Mesothelial cell of epicardium (in vitro differentiated cells): Measurements from ENCODE around the gene LRIT3. TPM values are rescaled to one million over a fixed set of nuclear protein-coding genes. Genes with fewer than 3 reads are reported as not detected.

ENCODE experiments used
- DNase-seq, 2 experiments: peaks; one replicate each; pipeline ENCODE4 v3.0.0; 2021; ENCODE audit warnings: low spot score in 2 of 2; ENCODE audit not compliant: unreplicated experiment in 2 of 2
- H3K27ac Mint-ChIP-seq: 2 replicates; pipeline ENCODE4 v1.8.0; 2021; ENCODE audit warnings: mixed read lengths
- H3K27me3 Mint-ChIP-seq: 2 replicates; pipeline ENCODE4 v1.8.0; 2021; ENCODE audit warnings: low read depth, mixed read lengths
- H3K36me3 Mint-ChIP-seq: 2 replicates; pipeline ENCODE4 v1.8.0; 2021; ENCODE audit warnings: mixed read lengths
- H3K4me1 Mint-ChIP-seq: 2 replicates; pipeline ENCODE4 v1.8.0; 2021; ENCODE audit warnings: mixed read lengths
- H3K4me3 Mint-ChIP-seq: 2 replicates; pipeline ENCODE4 v1.8.0; 2021; ENCODE audit warnings: mild to moderate bottlenecking, moderate library complexity, mixed read lengths
- H3K9me3 Mint-ChIP-seq: 2 replicates; pipeline ENCODE4 v1.8.0; 2021; ENCODE audit warnings: mixed read lengths
- total RNA-seq: library from RNA; stranded (reverse); gene quantifications from 3 replicates; pipeline ENCODE4 v1.2.1, GENCODE V29; 2021
- TF ChIP-seq, protein P1 (sequence below): fragments of 200-600 bp; sonication (generic); IDR thresholded peaks from one replicate; pipeline ENCODE4 v1.5.0; 2021; ENCODE audit warnings: antibody characterized with exemption; ENCODE audit not compliant: unreplicated experiment

Gene LRIT3
- total RNA-seq, 1 donor from 2014 or later, result 0.16 TPM

GRCh38 chr4:109816894-109817293 lies 31.0 kb upstream of the LRIT3 start:
- peaks cover 12% of the 10 kb centered on the region for H3K36me3 Mint-ChIP-seq
- peak overlapping the region; percentile 97 for H3K4me3 Mint-ChIP-seq
- H3K27me3 Mint-ChIP-seq, result no peaks in the 10 kb centered on the region
- DNase-seq, result no peak
- TF ChIP-seq, protein P1, sequence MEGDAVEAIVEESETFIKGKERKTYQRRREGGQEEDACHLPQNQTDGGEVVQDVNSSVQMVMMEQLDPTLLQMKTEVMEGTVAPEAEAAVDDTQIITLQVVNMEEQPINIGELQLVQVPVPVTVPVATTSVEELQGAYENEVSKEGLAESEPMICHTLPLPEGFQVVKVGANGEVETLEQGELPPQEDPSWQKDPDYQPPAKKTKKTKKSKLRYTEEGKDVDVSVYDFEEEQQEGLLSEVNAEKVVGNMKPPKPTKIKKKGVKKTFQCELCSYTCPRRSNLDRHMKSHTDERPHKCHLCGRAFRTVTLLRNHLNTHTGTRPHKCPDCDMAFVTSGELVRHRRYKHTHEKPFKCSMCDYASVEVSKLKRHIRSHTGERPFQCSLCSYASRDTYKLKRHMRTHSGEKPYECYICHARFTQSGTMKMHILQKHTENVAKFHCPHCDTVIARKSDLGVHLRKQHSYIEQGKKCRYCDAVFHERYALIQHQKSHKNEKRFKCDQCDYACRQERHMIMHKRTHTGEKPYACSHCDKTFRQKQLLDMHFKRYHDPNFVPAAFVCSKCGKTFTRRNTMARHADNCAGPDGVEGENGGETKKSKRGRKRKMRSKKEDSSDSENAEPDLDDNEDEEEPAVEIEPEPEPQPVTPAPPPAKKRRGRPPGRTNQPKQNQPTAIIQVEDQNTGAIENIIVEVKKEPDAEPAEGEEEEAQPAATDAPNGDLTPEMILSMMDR, result no peak
- H3K4me1 Mint-ChIP-seq, result peaks cover 28% of the 10 kb centered on the region
- H3K27ac Mint-ChIP-seq, result peak overlapping the region; percentile 97
- no peaks in the 10 kb centered on the region for H3K9me3 Mint-ChIP-seq

- peaks cover 28% of the 10 kb centered on the region for H3K4me1 Mint-ChIP-seq
- no peaks in the 10 kb centered on the region for H3K27me3 Mint-ChIP-seq
- H3K4me3 Mint-ChIP-seq, result no peak overlapping the region
- DNase-seq, result no peak
- H3K27ac Mint-ChIP-seq, result no peak overlapping the region
- H3K36me3 Mint-ChIP-seq, result peaks cover 15% of the 10 kb centered on the region
- H3K9me3 Mint-ChIP-seq, result no peaks in the 10 kb centered on the region
- TF ChIP-seq, protein P1, result no peak
These were observed 29.6 kb upstream of the LRIT3 start for GRCh38 chr4:109818268-109818667.

DNA sequence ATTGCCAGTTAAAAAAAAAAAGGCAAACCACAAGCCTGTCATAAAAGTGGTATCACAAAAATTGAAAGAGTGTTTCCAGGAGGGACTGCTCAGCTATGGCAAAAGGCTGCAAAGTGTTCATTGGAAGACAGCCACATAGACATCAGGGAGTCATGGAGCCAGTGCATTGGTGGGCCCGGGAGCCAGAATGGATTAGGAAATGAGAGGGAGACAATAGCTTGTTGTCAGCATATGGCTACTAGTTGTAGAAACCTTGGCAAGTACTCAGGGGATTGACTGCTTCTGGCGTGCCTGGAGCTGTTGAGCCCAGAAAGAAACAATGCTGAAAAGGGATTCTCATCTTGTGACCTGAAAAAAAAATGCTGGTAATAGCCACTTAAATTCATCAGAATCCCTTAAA lies 27.3 kb upstream of the LRIT3 start:
- Mint-ChIP-seq H3K9me3 (no peaks in the 10 kb centered on the region), H3K4me1 (peaks cover 24% of the 10 kb centered on the region), H3K27me3 (no peaks in the 10 kb centered on the region), H3K4me3 (no peak overlapping the region), H3K36me3 (peaks cover 19% of the 10 kb centered on the region), H3K27ac (no peak overlapping the region)
- TF ChIP-seq, protein P1, result no peak
- no peak for DNase-seq

- no peak for DNase-seq
- H3K27ac Mint-ChIP-seq, result no peak overlapping the region
- H3K36me3 Mint-ChIP-seq, result peaks cover 19% of the 10 kb centered on the region
- TF ChIP-seq, protein P1, result no peak
- no peaks in the 10 kb centered on the region for H3K27me3 Mint-ChIP-seq
- no peaks in the 10 kb centered on the region for H3K9me3 Mint-ChIP-seq
- peaks cover 17% of the 10 kb centered on the region for H3K4me1 Mint-ChIP-seq
- no peak overlapping the region for H3K4me3 Mint-ChIP-seq
These were observed 26.7 kb upstream of the LRIT3 start for GRCh38 chr4:109821185-109821584.

DNA sequence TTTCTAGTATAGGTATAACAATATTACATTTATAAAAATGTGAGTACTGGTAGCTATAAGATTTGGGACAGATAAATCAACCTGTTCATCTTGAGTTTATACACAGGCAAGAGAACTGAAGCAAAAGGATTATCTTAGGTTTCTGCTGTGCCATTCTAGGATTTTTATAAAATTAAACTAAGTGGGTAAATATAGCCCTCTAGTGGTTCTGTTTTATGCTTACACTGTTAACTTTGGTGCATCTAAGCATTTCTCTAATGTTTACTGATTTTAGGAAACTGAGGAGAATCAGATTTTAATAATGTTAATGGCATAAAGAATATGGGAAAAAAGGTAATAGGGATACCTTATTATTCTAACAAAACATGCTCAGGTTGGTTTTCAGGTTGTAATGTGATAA lies 21.2 kb upstream of the LRIT3 start:
- Mint-ChIP-seq H3K4me1 (no peaks in the 10 kb centered on the region), H3K27me3 (no peaks in the 10 kb centered on the region), H3K4me3 (no peak overlapping the region), H3K27ac (no peak overlapping the region), H3K36me3 (peaks cover 7% of the 10 kb centered on the region), H3K9me3 (no peaks in the 10 kb centered on the region)
- TF ChIP-seq, protein P1, result peak; percentile 66
- no peak for DNase-seq

DNA sequence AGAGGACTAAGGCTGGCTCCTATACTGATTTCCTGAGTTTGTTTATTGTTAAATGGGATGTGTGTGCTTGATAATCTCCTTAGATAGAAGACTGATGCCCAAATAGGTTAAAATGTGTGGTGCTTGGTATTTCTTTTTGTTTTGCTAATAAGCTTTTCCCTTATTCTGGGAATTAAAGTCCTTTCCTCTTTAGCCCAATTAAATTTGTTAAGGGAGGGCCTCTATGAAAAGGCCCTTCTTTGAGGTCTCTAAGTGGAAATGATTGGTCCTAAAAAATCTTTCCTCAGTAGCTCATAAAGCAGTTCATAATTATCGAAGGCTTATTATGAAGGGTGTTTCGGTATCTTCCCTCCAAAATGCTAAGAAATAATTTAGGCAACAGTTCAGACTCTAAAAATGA lies 20.2 kb upstream of the LRIT3 start, which contains the start of gene RRH:
Gene RRH, plus strand, starts transcription at position 301 of the 400 bp plus-strand sequence. Its CDS starts 56 bp downstream, at position 357.
- no peaks in the 10 kb centered on the region for H3K27me3 Mint-ChIP-seq
- H3K4me1 Mint-ChIP-seq, result no peaks in the 10 kb centered on the region
- H3K27ac Mint-ChIP-seq, result no peak within 1 kb of the TSS
- no peak for DNase-seq
- no peaks in the 10 kb centered on the region for H3K9me3 Mint-ChIP-seq
- no peak within 1 kb of the TSS for H3K4me3 Mint-ChIP-seq
- TF ChIP-seq, protein P1, result no peak
- peaks cover 7% of the 10 kb centered on the region for H3K36me3 Mint-ChIP-seq
